ENCODE data around the gene FSCN2.
"Not testable (repeated sequence)": the region's sequence is repeated elsewhere in the genome, so short reads cannot be mapped to it uniquely, and the experiment has no call there.

FSCN2 gene

GRCh38 chr17:81528651-81529436 is 667 bp downstream of the FSCN2 start:
- no peak for DNase-seq

- no peak for DNase-seq
These were observed 1.2 kb downstream of the FSCN2 start for GRCh38 chr17:81529437-81529803.

GRCh38 chr17:81531013-81531412 is 2.8 kb downstream of the FSCN2 start:
- DNase-seq: not testable (repeated sequence)

- DNase-seq: not testable (repeated sequence)
These were observed 3.8 kb downstream of the FSCN2 start for GRCh38 chr17:81531998-81532404.

- no peak for DNase-seq
These were observed 4.5 kb downstream of the FSCN2 start for GRCh38 chr17:81532490-81533287.

- DNase-seq: no peak
These were observed 5.4 kb downstream of the FSCN2 start for GRCh38 chr17:81533339-81534141.

DNA sequence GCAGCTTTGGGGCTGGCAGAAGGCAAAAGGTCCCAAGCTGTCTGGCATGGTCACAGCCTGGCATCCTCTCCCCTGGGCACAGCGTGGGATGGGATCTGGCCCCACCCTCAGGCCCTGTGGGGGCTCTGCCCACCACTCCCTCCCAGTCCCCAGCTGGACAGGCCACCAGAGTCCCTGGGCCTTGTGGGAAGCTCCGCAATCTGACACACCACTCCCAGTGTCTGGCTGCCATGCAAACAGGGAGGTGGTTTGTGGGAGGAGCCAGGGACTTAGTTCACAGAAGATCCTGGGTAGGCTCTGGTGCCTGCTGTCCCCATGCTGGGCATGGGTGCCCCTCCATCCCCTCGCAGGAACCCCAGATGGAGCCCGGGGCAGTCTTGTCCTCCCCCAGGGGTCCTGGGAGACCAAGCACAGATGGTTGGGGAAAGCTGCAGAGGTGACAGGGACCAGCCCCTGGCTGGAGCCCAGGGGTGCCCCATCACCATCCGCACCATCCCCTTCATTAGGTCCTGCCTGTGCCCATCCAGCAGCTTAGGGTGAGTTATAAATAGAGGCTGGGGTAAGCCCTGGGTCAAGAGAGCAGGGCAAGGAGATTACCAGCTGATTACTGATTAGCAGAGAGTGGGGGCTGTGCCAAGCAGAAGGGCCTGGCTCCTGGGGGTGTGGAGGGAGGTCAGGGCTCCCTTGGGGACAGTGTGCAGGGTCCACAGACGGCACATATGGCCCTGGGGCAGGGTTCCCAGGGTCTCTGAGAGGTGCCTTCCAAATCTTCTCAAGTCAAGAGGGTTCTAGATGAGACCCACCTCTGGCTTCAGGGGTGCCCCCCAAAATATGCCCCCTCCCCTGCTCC is 6.2 kb downstream of the FSCN2 start:
- DNase-seq: no peak

- DNase-seq: no peak
These were observed 6.8 kb downstream of the FSCN2 start for GRCh38 chr17:81535007-81535328.

DNA sequence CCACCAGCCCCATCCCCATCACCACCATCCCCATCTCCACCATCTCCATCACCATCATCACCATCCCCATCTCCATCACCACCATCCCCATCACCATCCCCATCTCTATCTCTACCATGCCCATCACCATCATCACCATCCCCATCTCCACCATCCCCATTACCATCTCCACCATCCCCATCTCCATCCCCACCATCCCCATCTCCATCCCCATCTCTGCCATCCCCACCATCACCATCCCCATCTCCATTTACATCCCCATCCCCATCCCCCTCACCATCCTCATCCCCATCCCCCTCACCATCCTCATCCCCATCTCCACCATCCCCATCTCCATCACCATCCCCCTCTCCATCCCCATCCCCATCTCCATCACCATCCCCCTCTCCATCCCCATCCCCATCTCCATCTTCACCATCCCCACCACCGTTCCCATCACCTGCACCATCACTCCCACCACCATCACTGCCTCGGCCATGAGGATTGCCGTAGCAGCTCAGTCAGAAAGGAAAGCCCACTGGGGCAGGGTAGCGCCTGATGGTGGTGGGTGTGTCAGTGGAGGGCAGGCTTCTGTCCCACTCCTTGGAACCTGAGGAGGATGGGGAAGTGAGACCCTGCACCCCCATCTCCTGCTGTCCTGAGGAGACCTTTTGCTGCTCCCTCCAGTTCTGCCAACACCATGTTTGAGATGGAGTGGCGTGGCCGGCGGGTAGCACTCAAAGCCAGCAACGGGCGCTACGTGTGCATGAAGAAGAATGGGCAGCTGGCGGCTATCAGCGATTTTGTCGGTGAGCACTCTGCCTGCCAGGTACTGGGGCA is 7.5 kb downstream of the FSCN2 start:
- DNase-seq: no peak

DNA sequence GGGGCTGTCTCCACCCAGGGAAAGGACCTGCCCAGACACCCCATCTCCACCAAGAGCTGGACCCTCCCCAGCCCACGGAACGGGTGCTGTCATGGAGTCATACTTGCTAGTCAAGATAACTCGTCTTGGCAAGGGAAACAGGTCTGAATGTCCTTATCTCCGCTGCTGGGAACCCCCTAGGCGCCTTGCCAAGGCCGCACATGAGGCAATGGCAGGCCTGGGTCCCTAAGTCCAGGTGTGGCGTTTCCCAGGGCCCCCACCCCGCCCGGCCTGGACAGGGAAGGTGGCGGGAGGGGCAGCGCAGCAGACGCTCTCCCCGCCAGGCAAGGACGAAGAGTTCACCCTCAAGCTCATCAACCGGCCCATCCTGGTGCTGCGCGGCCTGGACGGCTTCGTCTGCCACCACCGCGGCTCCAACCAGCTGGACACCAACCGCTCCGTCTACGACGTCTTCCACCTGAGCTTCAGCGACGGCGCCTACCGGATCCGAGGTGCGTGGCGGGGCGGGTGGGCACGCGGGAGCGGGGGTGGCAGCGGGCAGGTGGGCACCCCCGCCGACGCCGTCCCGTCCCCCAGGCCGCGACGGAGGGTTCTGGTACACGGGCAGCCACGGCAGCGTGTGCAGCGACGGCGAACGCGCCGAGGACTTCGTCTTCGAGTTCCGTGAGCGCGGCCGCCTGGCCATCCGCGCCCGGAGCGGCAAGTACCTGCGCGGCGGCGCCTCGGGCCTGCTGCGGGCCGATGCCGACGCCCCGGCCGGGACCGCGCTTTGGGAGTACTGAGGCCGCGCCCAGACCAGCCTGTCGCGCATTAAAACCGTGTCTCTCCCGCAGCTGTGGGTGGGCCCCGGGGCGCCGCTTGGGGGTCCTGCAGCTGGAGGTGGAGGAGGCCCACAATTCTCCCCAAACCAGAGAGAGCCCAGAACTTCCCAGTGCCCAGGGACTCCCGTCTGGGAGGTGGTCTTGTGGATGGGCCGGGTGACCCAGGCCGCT is 8.4 kb downstream of the FSCN2 start:
- no peak for DNase-seq

DNA sequence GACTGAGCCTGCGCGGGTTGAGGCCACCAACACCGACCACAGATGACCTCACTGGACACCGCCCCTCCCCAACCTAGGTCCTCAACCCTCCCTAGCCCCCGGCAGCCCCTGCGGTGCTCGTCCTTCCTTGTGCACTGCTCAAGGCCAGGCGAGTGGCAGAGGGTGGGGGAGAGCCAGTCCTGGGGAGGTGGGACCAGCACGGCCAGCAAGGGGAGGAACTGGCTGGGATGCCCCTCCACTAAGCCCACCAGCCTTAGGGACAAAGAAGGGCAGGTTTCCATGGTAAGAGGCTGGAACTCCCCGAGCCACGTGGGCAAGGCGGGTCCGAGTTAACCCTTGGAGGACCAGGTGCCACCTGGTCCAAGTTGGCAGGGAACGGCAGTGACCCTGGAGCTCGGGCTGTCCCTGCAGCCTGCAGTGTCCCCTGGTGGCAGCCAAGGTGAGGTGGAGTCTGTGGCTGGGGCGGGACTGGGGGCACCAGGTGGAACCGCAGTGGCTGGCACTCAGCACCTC is 9.2 kb downstream of the FSCN2 start:
- DNase-seq: no peak

GRCh38 chr17:81537856-81538555 is 9.8 kb downstream of the FSCN2 start:
- DNase-seq: no peak

DNA sequence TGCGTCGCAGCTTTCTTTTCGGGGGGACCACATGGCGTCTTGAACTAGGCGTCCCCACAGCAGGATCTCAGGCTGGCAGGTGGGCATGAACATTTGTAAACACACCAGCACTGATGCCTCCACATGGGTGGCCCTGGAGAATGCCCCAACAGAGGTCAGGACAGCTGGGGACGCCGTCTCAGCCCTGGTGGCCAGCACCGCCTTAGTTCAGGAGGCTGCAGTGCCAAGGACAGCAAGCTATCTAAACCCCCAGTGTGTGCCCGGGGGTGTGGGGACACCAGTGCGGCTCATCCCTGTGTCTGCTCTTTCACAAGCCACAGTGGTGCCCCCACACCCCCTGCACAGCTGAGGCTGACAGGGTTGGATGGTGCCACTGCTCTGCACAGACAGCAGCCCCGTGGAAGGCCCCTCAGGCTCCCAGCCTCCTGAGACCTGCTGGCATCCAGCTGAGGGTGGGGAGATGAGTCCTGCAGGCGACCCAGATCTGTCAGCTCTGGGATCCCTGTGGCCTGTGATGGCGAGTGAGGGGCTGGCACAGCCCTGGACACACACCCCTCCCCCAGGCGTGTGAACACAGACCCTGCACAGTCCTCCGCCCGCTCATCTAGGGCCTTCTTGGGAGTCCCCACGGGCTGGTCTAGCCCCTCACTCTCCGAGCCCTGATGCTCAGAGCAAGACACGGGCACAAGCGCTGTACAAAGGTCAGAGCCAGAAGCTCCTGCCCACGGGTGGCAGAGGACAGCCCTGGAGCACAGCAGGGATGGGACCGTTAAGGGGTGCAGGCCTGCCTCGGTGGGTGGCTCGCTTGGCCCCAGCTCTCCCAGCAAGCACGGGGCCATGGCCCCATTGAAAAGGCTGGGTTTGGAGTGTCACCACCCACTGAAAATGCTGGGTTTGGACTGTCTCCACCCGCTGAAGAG is 10.7 kb downstream of the FSCN2 start:
- DNase-seq: no peak

DNA sequence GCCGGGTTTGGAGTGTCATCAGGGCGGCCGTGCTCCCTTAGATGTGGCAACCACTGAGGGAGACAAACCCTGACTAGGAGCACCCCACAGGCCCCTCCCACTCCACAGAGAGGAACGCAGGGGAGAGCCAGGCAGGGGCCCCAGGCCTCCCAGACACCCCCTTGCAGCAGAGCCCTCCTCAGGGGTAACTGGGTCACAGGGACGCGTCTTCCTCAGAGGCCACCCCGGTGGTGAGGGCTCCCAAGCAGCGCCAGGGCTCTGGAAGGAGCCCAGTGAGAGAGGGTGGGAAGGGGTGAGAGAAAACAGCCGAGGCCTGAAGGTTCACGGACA is 11.4 kb downstream of the FSCN2 start:
- no peak for DNase-seq

- DNase-seq: no peak
These were observed 11.9 kb downstream of the FSCN2 start for GRCh38 chr17:81539961-81540675.

- no peak for DNase-seq
These were observed 12.5 kb downstream of the FSCN2 start for GRCh38 chr17:81540676-81541027.

DNA sequence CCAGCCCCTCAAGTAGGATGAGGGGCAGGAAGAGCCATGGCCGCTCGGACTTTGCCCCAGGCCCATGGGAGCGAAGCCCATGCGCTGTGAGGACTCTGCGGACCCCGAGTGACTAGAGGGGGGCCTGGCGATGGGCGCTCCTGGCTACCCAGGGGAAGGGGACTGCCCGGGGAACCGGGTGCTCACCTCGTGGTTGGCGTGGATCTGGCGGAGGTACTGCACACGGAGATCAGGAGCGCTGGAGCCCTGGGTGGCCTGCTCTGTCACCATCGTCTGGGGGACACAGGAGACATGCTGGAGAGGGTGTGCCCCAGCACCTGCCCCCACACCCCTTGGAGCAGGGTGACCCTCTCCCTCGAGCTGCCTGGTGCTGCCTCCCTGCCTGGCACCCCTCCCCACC is 12.9 kb downstream of the FSCN2 start:
- DNase-seq: no peak

All from activated effector memory CD4-positive, alpha-beta T cell treated with Interleukin-2 at 50 U/mL for 16 hours (primary cell).